OCI-LY7 (cell line): ENCODE results near the gene NOCT.

Experiments used
- CTCF ChIP-seq: fragments of 200-600 bp; sonication (generic); conservative IDR thresholded peaks from 2 replicates; pipeline ENCODE4 v1.5.1; 2014; ENCODE audit warnings: mild to moderate bottlenecking, antibody characterized with exemption, low read length, moderate library complexity, mixed read lengths
- EZH2phosphoT487 ChIP-seq: fragments of 200-600 bp; sonication (generic); IDR thresholded peaks from 2 replicates; pipeline ENCODE4 v1.6.1; 2018; ENCODE audit warnings: low read depth, borderline replicate concordance, mild to moderate bottlenecking, mixed run types, antibody characterized with exemption, low read length, moderate library complexity, mixed read lengths

GRCh38 chr4:138978600-138978999 is 37.0 kb upstream of the NOCT start:
- TF ChIP-seq CTCF (no peak), EZH2phosphoT487 (no peak)
